Activated CD4-positive, alpha-beta T cell treated with anti-CD3 and anti-CD28 coated beads for 24 hours (primary cell): ENCODE measurements around the gene CDHR3.
"Not testable (repeated sequence)": the region's sequence is repeated elsewhere in the genome, so short reads cannot be mapped to it uniquely, and the experiment has no call there.

Source experiments
- DNase-seq, 2 donors: peaks; one replicate each; pipeline ENCODE4 v3.0.0-alpha.2; 2020; ENCODE audit warnings: low read depth in 2 of 2

CDHR3 gene

DNA sequence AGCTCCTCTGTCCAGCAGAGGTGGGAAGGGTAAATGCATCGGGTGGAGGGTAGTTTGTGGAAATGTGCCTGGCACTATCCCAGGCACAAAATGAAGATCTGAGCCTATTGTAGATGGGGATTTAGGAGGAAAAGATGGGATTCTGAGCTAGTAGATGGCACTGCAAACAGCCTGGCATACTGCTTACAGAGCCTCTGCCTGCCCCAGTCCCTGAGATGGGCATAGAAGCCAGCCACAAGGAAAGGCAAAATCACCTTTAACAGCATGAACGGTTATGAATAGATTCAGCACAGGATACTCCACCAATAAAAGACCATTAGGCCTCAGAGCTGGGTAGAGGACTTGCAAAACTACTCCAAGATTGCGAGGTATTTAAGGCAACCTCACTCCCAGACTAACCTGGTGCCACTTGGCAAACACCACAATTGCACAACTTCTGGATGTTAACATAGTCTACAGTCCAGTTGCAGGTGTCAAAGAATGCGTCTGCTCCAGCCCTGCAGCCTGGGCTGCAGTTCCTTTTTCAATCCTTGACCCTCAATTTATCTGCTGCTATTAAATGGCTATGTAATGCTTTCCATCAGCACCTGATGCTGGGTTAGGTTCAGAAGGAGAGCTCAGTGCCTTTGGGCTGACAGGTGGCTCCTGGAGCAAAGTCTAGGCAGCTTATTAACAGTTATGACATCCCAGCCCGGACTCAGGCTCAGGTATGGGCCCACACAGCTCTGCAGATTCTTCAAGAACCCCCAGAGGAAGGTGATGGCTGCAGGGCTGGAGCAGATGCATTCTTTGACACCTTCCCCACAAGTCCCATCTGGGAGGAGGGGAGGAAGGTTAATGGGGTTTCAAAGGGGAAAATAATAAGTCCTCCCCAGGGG is 34.0 kb downstream of the CDHR3 start:
- DNase-seq = no peak

DNA sequence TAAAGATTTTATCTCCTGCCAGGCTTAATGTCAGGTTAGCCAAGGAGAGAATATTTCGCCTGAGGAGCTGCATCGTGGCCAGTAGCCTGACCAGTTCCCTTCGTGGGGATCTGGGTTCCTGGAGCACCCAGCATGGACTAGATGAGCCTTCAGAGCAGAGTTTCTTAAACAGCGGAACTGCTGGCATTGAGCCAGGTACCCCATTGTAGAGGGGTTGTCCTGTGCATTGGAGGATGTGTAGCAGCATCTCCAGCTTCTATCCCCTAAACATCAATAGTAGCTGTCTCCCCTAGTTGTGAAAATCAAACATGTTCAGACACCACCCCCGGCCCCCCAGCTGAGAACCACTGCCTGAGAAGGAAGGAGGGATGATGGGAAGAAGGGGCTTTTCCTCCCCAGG is 36.2 kb downstream of the CDHR3 start:
- no peak for DNase-seq

DNA sequence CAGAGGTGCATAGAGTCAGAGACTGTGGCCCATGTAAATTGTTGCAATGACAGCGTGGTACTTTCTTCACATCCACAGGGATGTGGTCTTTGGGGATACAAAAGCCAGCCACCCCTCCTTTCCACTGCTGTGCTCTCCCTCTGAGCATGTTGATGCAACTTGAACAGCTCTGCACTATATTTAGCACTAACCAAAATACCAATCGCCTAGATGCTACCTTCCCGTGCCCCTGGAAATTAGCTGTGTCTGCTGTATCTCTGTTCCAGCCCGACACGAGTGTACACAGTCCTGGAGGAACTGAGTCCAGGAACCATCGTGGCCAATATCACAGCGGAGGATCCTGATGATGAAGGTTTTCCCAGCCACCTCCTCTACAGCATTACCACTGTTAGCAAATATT is 38.1 kb downstream of the CDHR3 start:
- DNase-seq = no peak

DNA sequence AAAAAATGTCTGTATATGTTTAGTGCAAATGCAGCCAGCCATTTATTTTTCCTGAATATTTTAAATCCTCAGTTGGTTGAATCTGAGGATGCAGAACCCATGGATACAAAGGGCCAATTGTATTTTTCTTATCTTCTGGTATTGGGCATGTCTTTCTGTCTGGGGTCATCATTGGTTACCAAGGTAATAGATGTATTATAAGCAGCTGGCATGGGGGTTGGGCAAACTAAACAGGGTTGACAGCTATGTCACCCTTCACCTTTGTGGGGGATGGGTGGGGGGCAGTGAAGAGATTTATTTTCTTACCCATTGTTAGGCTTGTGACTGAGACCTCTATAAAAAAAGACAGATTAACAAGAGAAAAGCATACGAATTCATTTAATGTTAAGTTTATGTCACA is 38.8 kb downstream of the CDHR3 start:
- DNase-seq = no peak

DNA sequence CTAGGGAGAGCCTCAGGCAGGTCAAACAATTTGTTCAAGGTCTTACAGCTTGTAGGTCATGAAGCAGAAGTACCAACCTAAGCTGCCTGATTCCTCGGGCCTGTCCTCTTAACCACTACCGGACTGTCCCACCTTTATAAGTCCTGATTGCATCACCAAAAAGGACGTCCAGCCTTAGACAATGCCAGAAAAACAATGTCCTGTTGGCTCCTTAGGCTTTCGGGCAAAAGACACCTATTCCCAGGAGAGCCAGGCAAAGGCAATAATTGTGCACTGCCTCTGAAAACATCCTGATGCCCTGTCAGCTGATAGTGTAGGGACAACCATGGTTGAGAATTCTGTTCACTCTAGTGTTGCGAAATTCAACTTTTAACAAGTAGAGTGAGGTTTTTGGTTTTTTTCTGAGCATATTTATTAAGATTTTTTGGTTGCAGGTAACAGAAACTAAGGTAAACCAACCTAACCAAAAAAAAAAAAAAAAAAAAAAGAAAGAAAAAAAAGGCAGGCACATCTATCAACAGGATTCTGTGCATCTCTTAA is 40.5 kb downstream of the CDHR3 start:
- no peak for DNase-seq

DNA sequence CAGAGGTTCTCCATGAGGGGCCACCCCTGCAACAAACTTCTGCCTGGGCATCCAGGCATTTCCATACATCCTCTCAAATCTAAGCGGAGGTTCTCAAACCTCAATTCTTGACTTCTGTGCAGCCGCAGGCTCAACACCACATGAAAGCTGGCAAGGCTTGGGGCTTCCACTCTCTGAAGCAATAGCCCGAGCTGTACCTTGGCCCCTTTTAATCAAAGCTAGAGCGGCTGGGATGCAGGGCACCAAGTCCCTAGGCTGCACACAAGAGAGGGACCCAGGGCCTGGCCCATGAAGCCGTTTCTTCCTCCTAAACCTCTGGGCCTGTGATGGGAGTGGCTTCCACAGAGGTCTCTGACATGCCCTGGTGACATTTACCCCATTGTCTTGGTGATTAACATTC is 43.8 kb downstream of the CDHR3 start:
- no peak for DNase-seq

DNA sequence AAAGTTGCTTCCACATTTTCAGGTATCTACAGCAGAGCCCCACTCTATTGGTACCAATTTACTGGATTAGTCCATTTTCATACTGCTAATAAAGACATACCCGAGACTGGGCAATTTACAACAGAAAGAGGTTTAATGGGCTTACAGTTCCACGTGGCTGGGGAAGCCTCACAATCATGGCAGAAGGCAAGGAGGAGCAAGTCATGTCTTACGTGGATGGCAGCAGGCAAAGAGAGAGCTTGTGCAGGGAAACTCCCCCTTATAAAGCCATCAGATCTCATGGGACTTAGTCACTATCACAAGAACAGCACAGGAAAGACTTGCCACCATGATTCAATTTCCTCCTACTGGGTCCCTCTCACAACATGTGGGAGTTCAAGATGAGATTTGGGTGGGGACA is 44.7 kb downstream of the CDHR3 start:
- not testable (repeated sequence) for DNase-seq

DNA sequence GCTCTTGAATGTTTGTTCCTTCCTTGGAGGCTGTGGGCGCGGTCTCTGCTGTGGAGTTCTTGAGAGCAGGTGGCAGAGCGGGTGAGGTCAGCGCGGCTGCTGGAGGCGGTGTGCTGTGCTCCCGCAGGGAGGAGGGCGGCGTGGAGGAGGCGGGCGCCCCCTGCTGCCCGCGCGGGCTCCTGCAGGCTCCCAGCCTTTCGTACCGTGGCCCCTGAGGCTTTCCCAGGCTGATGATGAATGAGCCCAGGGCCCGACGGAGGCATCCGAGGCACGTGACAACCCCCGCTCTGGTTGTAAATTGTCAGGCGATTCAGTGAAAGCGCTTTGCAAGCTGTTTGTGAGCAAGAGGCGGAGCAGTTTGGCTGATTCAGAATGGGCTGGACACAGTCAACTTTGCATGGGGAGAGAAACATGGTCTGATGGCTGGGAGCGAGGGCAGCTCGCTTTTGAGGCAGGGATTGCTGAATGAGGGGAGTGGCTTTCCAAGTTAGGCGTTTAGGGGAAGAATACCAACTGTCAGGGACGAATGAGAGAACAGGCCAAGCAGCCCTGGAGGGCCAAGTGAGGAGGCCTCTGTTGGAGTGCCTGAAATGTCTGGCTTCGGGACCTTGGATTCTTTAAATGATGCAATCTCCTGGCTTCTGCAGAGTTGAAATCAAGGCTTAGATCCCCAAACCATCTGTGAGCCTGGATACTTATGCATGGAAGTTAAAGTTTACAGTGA is 46.6 kb downstream of the CDHR3 start:
- DNase-seq = peak; percentile 73 to 77

DNA sequence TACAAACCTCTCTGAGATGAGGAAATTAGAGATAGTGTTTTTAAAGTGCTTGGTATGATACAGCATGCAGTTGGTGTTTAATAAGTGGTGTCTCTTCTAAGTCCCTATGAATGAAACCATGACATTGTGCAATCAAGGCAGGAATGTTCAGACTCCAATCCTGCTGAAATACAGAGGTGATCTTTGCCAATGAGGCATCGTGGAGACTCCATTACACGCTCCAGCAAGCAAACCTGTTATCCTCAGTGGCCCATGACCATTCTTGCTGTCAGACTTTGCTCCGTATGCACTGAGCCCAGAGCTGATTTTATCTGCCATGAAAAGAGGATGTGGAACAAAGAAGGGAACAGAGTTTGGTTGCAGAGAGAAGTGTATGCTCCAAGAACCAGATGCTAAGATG is 47.3 kb downstream of the CDHR3 start:
- DNase-seq = no peak

DNA sequence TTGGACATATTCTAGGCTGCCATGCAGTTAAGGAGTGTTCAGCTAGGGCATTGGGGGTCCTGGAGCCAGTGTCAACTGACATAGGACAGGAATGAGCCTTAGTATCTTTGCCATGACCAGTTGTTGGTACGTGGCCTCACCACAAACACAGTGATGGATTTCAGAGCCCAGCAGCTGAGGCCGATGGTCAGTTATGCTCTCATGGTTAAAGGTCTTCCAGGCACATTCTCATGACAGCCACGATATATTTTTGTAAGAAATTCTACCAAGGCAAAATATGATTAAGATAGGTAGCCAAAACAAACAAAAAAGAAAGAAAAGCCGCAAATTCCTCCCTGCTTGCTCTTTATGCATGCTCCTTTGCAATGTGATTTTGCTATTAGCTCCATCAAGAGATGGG is 47.8 kb downstream of the CDHR3 start:
- DNase-seq = no peak

DNA sequence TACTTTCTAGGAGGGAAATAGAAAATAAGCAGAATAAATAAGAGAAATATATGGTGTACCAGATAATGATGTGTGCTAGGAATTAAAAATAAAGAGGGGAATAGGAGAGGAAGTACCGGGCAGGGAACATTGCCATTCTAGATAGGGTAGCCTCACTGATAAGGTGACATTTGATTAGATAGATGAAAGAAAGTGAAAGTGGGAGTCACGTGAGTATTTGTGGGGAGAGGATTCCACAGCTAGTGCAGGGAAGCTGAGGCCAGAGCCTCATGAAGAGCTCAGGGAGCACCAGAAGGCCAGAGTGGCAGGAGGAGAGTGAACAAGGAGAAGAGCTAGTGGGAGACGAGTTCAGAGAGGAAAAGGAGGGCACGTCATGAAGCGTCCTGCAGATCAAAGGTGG is 49.1 kb downstream of the CDHR3 start:
- no peak for DNase-seq

DNA sequence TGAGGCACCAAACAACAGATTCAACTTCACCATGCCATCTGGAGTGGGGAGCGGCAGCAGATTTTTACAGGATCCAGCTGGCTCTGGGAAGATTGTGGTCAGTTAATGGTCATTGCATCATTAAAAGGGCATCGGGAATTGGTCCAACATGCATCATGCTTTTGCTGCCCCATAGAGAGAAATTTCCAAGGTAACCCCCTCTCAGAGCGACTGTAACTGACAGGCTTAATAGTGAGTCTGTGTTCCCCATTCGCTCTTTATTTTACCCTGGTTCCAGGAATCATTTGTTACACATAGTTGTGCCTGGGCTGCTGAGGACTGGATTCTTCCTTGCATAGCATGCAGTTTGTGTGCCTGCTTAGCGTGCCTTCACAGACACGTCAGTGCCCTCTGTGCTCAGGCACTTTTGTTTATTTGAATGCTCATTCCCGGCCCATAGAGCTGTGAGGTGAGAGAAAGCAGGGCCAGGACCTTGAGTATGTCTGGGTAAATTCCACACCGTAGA is 49.9 kb downstream of the CDHR3 start:
- no peak for DNase-seq

DNA sequence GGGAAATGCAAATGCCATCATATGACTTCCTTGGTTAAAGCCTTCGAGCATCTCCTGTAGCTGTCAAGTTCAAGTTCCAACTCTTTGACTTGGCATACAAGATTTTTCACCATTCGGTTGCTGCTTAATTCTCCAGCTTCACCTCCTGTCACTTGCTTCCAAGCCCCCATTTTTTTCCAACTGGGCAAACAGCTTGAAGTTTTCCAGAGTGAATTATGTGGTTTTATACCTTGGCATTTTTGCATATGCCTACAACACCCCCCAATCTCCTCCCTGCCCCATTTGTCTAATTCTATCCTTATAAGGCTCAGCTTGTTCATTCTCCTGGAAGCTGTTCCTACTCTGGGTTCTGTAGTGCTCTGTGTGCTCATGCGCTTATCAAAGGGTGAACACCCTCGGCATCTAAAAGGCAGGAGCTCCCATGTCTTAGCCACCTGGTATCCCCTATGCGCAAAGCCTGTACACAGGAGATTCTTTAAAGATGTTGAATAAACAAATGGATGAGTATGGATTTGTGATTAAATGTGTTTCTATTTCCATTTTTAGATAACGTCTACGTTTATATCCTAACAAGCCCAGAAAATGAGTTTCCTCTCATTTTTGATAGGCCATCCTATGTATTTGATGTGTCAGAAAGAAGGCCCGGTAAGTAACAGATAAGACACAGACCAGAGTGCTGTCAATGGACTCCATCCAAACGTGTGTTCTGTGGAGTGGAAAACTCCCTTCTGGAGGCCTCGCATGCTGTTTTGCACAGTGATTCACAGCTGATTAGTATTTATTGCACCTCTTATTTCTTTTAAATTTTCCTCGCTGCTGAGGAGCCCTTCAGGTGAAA is 52.5 kb downstream of the CDHR3 start:
- no peak for DNase-seq

DNA sequence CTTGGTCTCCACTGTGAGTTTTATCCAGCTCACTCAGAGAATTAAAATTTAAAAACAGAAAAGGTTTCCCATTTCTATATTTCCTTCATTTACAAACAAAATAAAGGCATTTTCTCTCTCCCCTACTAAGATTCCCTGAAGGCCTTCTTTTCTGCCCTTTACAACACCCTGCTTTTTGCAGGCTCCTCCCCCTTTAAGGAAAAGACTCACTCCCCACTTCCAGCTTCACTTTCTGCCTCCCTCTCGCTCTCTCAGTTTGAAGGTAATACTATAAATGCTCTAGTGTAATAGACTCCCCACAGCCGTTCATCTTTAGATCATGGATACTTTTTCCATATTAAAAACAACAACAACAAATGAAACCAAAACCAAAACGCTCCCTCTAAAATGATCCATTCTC is 53.3 kb downstream of the CDHR3 start:
- DNase-seq = no peak

DNA sequence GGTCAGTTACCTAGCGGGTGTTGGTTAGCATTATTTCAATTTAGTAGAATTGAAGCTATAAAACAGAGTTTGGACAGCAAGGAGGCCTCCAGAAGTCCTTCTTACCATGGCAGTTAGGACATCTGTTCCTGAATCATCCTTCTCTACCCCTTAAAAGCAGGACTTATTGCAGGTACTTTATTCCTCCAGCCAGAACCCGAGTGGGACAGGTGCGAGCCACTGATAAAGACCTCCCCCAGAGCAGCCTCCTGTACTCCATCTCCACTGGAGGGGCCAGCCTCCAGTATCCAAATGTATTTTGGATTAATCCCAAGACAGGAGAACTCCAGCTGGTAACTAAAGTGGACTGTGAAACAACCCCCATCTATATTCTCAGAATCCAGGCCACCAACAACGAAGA is 54.6 kb downstream of the CDHR3 start:
- DNase-seq = no peak

DNA sequence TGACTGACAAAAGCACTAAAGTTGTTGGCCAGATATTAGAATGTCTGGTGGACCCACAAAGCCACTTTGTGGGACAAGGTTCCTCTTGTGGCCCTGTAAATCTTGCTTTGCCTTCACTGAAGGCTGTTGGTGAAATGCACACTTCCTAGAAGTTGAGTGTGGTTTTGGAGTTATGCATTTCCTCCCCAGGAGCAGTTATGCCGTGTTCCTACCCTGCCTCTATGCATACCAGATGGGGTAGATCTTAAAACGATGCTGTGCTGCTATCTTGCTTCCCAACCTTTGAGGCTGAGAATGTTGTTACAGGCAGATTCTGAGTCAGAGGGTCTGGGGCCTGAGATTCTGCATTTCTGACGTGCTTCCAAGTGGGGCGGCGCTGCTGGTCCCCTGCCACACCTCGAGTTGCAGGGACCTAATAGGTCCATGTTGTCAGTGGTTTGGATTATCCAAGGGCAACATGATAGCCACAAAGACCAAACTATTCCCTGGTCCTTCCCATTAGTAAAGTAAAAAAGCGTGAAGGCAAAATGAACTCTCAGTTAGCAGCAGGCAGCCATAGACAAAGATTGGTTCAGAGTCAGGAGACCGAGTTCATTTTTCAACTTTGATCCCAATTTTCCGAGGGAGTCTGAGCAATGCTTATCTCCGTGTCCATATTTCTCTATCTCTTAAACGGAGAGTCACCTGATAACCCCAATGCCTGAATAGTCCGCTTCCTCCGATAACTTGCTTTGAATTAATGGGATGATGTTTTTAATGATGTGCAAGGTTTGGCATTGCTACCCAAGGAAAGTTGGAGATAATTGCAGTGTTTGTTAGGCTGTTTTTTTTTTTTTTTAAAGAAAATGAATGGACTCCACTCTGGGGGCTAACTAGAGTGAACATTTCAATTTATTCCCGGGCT is 55.8 kb downstream of the CDHR3 start:
- DNase-seq = no peak

DNA sequence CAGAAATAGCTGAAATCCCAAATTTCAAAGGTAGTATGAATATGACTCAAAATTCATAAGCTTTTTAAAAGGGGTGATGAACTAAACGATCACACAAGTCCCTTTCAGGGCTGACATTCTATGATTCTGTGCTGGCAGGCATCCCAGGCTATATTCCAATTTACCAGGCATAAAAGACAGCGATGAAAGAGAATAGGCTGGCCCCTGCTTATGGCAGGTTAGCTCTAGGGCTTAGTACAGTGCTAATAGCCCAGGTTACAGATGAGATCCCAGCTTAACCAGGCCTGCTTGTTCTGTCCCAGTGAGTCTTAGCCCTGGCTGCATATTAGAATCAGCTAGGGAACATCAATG is 56.4 kb downstream of the CDHR3 start:
- no peak for DNase-seq

DNA sequence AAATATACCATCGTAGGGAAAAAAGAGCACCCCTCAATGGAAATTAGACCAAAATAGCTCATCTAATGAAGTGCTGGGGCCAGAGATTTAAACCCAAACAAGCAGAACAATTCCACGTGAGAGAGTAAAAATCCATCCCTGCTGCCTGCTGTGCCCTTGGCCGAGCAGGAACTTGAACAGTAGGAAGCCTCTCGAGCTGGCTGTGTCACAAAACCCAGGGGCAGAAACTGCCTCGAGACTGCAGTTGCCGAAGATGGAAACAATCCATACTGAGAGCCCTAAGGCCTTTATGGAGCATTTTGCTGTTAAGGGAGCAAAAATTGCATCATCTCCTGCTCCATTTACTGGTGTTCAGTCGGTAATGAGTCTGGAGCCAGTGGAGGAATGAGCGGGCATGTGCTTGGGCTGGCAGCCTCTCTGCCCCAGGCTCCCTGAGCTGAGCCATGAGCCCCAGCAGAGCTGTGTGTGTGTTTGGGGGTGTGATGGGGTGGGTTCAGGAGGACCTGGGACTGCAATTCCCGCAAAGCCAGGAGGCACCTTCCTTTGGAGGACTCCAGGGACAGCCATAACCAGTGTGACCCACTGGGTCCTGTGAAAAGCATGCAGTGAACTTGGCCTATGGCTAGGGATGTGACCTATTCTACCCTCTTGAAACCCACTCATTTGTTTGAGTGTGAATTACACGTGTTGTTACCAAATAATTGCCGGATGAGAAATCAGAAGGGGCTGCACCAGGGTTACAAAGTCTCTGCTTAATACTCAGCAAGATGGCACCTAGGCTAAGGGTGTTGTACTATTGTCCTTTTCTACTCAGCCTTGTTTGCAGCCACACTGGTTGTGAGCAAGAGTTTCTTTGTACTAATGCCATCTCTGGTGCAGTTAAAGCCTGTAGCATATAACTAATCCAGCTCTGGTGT is 58.3 kb downstream of the CDHR3 start:
- DNase-seq = no peak

DNA sequence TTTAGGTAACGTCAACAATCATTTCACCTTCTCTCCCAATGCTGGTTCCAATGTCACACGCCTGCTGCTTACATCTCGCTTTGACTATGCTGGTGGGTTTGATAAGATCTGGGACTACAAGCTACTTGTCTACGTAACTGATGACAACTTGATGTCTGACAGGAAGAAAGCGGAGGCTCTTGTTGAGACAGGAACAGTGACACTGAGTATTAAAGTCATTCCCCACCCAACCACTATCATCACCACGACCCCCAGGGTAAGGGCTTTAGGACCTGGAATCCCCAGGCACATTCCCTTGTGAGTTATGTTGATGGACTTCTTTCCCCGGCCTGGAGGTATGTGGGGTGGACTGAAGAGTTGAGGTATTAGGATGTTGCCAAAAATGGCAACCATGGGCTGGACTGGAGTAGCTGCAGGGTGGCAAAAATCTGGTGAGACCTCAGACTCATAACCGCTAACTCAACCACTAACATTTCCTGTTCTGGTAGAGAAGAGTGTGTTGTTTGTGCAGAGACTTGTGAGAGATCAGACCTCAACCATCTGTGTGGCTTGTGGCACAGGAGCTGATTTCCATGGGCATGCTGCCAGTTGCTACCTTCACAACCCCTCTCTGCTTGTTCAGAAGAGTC is 59.2 kb downstream of the CDHR3 start:
- DNase-seq = peak in 1 of 2 donors; percentile 38
